Measurements from ENCODE around the gene TMCC2. TPM values are rescaled to one million over a fixed set of nuclear protein-coding genes. Genes with fewer than 3 reads are reported as not detected.
"Not testable (repeated sequence)": the region's sequence is repeated elsewhere in the genome, so short reads cannot be mapped to it uniquely, and the experiment has no call there.

TMCC2 gene
- total RNA-seq, 1 experiment from 2014 or later, result 4.8 TPM

- not testable (repeated sequence) for DNase-seq (ENCODE audit: low read depth)
Measured at GRCh38 chr1:205280666-205281395, 53.1 kb downstream of the TMCC2 start.

GRCh38 chr1:205283270-205284147, 55.8 kb downstream of the TMCC2 start:
- DNase-seq (ENCODE audit: low read depth), result no peak

GRCh38 chr1:205284420-205285144, 56.8 kb downstream of the TMCC2 start:
- peak; percentile 100 for DNase-seq (ENCODE audit: low read depth)

DNA sequence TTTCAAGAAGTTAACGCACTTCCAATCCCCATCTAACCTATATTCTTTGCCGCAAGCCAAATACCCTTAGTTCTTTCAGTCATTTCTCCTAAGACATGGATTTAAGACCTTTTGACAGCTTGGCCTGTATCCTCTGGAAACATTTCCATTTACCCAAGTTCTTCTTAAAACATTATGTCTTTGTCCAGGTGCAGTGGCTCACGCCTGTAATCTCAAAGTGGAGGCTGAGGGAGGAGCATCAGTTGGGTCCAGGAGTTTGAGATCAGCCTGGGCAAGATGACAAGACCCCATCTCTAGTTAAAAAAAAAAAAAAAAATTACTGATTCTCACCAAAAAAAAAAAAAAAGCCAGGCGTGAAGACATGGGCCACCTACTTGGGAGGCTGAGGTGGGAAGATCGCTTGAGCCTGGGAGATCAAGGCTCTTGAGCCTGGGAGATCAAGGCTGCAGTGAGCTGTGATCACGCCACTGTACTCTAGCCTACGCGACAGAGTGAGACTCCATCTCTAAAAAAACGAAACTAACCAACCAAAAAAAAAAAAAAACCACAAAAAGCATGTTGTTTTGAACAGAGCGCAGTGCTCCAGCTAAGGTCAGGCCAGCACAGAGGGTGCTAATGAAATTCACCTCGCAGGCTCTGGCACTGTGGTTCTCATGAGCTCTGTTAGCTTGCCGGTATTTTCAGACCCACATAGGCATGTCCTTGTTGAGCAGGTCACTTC, 57.8 kb downstream of the TMCC2 start:
- peak; percentile 65 for DNase-seq (ENCODE audit: low read depth)

GRCh38 chr1:205286335-205286950, 58.7 kb downstream of the TMCC2 start:
- peak; percentile 87 for DNase-seq (ENCODE audit: low read depth)

DNA sequence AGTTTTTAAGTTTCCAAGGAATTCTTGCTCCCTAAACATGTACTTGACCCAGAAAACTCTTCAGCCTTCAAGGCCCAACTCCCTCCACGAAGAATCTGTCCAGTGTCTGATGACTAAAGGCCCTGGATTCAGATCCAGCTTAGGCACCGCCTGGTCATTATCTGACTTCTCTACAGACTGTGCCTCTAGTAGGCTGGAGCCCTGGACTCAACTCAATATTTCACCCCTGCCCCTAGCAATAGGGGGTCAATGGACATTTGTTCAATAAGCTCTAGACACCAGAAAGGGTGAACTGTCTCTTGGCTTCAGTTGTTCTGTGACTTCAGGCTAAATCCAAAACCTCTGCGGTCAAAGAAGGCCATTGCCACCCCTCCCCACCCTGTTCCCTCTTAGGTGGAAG, 59.3 kb downstream of the TMCC2 start:
- DNase-seq (ENCODE audit: low read depth), result no peak

DNA sequence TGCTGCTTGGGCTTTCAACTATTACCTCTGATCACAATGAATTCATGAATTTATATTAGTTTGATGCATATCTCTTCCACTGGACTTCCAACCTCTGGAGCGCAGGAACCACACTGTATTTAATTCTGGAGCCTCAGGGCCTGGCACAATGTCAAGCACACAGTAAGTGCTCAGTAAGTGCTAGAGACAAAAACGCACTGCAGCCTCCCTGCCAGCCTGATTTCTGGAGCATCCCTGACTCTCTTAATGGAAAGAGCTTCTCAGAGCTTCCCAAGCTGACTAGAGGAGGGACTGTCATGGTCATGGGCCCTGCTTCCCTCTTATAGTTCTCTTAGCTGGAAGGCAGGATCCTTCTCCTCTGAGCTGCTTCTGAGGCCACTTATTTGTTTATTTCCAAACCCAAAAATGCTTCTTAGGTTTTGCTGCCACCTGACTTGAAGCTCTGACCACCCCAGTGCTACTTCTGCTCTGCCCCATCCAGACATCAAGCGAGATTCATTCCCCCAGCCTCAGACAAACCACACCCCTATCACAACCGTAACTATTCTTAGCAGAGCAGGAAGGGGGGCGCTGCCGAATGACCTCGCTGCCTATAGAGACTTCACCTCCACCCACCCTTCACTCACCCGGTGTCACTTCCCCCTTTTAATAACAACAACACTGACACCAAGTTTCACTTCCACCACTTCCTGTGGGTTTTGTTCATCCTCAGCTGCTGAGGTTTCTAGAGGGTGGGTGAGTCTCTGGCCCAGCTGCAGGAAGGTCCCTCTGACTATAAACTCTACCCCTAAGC, 60.2 kb downstream of the TMCC2 start:
- peak; percentile 83 for DNase-seq (ENCODE audit: low read depth)

GRCh38 chr1:205291596-205291995, 63.9 kb downstream of the TMCC2 start:
- DNase-seq (ENCODE audit: low read depth), result no peak

- DNase-seq (ENCODE audit: low read depth), result no peak
Measured at GRCh38 chr1:205293350-205294074, 65.8 kb downstream of the TMCC2 start.

DNA sequence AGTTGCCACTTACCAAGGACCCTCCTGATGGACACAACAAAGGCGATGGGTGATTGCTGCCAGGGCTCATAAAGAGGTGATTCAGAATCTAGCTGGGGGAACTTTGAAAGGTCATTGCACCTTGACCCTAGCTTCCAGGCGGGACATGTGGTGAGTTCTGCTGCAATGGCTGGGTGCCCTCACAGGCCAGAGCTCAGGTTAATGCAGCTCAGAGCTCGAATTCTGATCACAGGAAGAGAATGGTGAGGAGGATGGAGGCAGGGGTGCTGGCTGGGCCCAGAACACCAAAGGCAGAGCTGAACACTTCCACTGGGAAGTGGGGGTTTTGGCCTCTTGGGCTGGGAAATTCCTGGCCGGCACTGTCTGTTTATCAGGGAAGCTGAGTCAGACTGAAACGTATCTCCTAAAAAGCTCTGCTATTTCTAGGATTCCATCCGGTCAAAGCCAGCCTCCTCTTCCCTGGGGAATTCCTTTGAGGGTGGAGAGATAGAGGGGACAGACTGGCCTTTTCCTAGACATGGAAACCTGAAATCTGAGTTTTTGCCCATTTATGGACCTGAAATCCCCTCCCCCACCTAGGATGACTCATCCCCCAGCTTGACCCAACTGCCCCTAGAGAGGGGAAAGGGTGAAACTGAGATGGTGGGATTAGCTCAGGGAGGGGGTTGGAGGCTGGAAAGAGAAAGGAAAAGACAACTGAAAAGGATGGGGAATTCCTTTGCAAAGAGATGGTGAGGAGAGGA, 66.6 kb downstream of the TMCC2 start:
- peak; percentile 94 for DNase-seq (ENCODE audit: low read depth)

DNA sequence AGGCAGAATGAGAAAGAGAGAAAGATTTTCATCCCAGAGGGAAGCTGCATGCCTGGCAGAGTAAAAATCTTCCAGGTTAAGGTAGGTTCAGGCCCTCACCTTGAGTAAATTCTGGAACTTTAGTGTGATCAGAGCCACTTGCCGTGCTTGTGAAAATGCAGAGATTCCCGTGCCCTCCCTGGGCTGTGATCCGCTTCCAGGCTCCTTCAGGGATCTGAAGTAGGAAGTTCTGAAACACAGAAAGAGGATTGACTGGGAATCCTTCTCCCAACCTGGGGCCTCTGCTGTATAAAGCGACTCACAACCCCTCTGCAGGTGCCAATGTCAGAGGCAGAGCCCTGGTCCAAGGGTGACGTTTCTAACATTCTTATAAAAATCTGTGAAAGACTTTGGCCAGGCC, 67.2 kb downstream of the TMCC2 start:
- peak; percentile 33 for DNase-seq (ENCODE audit: low read depth)

DNA sequence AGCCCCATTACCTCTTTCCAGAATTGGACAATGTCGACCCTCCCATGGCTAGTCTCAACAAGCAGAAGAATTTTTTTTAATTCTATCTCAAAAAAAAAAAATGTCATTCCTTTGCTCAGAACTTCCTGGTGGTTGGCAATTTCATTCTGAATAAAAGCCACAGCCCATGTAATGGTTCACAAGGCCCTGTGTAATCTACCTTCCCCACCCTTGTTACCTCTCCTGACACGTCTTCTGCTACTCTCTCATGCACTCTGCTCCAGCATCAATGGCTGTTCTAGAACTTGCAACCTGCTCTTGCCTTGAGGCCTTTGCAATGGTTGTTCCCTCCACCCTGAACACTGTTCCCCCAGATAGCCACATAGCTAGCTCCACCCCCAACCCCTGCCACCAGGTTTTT, 68.4 kb downstream of the TMCC2 start:
- no peak for DNase-seq (ENCODE audit: low read depth)

DNA sequence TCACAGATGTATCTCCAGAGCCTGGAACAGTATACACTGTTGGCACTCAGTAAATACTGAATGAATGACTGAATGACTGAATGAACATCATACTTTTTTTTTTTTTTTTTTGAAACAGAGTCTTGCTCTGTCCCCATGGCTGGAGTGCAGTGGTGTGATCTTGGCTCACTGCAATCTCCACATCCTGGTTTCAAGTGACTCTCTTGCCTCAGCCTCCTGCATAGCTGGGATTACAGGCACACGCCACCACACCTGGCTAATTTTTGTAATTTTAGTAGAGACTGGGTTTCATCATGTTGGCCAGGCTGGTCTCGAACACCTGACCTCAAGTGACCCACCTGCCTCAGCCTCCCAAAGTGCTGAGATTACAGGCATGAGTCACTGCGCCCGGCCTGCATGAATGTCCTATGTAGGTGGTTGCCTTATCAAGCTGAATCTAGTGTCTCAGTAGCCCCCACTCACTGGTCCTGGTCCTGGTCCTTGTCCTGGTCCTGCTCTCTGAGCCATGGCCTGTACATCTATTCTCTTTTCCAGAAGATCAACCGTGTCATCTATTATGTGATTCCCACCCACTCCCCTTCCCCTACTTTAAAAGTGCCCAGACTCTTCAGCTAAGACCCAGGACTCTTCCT, 69.9 kb downstream of the TMCC2 start:
- peak; percentile 46 for DNase-seq (ENCODE audit: low read depth)

GRCh38 chr1:205298191-205298994, 70.6 kb downstream of the TMCC2 start:
- peak; percentile 98 for DNase-seq (ENCODE audit: low read depth)

DNA sequence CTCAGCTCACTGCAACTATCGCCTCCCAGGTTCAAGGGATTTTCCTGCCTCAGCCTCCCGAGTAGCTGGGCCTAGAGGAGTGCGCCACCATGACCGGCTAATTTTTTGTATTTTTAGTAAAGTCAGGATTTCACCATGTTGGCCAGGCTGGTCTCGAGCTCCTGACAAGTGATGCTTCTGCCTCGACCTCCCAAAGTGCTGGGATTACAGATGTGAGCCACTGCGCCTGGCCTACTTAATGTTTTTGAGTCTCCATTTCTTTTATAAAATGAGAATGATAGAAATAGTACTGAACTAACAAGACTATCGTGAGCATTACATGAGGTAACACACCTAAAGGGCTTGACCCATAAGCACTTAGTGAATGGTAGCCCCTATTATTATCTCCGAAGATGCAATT, 72.4 kb downstream of the TMCC2 start:
- DNase-seq (ENCODE audit: low read depth), result no peak

DNA sequence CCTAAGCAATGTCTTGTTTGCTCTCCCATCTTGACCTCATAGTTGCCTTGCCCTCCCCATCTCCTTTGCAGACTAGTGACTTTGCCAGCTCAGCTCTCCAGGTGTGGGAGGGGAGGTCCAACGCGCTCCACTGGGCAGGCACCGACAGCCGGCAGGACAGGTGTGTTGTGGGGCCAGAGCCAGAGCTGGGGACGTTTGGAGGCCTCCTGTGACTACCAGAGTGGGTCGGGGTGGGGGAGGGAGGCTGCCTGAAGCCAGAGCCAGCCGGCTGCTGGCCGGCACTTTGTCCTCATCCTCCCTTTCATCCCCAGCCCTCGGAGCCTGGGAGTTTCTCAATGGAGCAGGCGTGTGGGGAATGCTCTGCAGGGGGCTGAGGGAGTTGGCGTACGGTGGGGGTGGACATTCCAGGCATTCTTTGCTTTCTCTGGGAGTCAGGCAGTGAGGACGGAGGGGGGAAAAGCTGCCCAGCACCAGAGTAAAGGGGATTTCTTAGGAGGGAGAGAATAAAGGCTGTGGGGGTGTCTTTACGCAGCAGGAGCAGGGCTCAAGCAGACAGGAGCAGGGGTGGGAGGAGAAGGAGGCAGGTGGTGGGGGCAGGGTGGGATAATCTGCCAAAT, 73.6 kb downstream of the TMCC2 start:
- DNase-seq (ENCODE audit: low read depth), result peak; percentile 98

Measured in Daoy (cell line).